HEK293 (cell line): ENCODE results near the gene PITX1.

ENCODE experiments used
- CTCF ChIA-PET: fragments of 350-600 bp; formaldehyde crosslinking; extraction: SDS; loops from one replicate; lab custom pipeline; 2021; ENCODE audit warnings: antibody characterized with exemption; lab: Yijun Ruan, JAX
- POLR2A ChIA-PET: fragments of 300-600 bp; formaldehyde crosslinking; extraction: SDS; loops from one replicate; lab custom pipeline; 2020; ENCODE audit warnings: antibody characterized with exemption, inconsistent platforms; lab: Yijun Ruan, JAX
- H3K27ac ChIP-seq: fragments of 200-500 bp; sonication (Bioruptor generic); 2 replicates; pipeline ENCODE4 v1.5.1; 2014; ENCODE audit warnings: low read depth, low read length, control low read depth, inconsistent platforms; ENCODE audit errors: extremely low read depth
- H3K36me3 ChIP-seq, 2 experiments: fragments of 200-500 bp in 1 of 2; sonication (Bioruptor generic) in 1 of 2; 1 replicate in 1 of 2; 2 replicates in 1 of 2; pipeline ENCODE4 v1.5.1; 2014 to 2017; ENCODE audit warnings: inconsistent platforms in 2 of 2, low read length in 2 of 2; ENCODE audit not compliant: control insufficient read depth in 2 of 2, insufficient read depth in 1 of 2
- H3K4me1 ChIP-seq: fragments of 200-500 bp; sonication (Bioruptor generic); 2 replicates; pipeline ENCODE4 v1.5.1; 2014; ENCODE audit warnings: mild to moderate bottlenecking, low read length, inconsistent platforms; ENCODE audit not compliant: control insufficient read depth, insufficient read depth
- H3K4me3 ChIP-seq: 2 replicates; pipeline ENCODE4 v1.5.1; 2011; ENCODE audit warnings: low read depth, mild to moderate bottlenecking, control low read depth, low read length, moderate library complexity
- H3K9me3 ChIP-seq: fragments of 200-500 bp; sonication (Bioruptor generic); 2 replicates; pipeline ENCODE4 v1.5.1; 2014; ENCODE audit warnings: low read depth, low read length, inconsistent platforms; ENCODE audit not compliant: control insufficient read depth, insufficient read depth
- GLI2 ChIP-seq: fragments of 450-650 bp; formaldehyde crosslinking; IDR thresholded peaks from 2 replicates; pipeline ENCODE4; 2017; ENCODE audit warnings: missing biosample characterization, missing genetic modification characterization, low read depth, borderline replicate concordance
- IKZF3 ChIP-seq: fragments of 450-650 bp; IDR thresholded peaks from 2 replicates; pipeline ENCODE4 v1.5.0; 2018; ENCODE audit warnings: missing biosample characterization, mild to moderate bottlenecking, missing genetic modification characterization, moderate library complexity
- MZF1 ChIP-seq: fragments of 450-650 bp; formaldehyde crosslinking; IDR thresholded peaks from 2 replicates; pipeline ENCODE4 v1.5.1; 2017; ENCODE audit warnings: missing biosample characterization, missing genetic modification characterization, borderline replicate concordance
- SALL2 ChIP-seq: fragments of 450-650 bp; formaldehyde crosslinking; IDR thresholded peaks from 2 replicates; pipeline ENCODE4 v1.5.0; 2017; ENCODE audit warnings: missing biosample characterization, mild to moderate bottlenecking, missing genetic modification characterization, borderline replicate concordance
- SP2 ChIP-seq: fragments of 450-650 bp; formaldehyde crosslinking; IDR thresholded peaks from 2 replicates; pipeline ENCODE4 v1.5.1; 2016; ENCODE audit warnings: missing biosample characterization, missing genetic modification characterization
- ZBTB17 ChIP-seq: fragments of 450-650 bp; formaldehyde crosslinking; IDR thresholded peaks from 2 replicates; pipeline ENCODE4 v1.5.1; 2016; ENCODE audit warnings: missing biosample characterization, missing genetic modification characterization
- ZNF10 ChIP-seq: fragments of 450-650 bp; formaldehyde crosslinking; IDR thresholded peaks from 2 replicates; pipeline ENCODE4 v1.5.1; 2017; ENCODE audit warnings: missing biosample characterization, missing genetic modification characterization
- ZNF175 ChIP-seq: fragments of 450-650 bp; formaldehyde crosslinking; IDR thresholded peaks from 2 replicates; pipeline ENCODE4 v1.5.1; 2016; ENCODE audit warnings: missing biosample characterization, missing genetic modification characterization
- ZNF184 ChIP-seq: fragments of 450-650 bp; IDR thresholded peaks from 2 replicates; pipeline ENCODE4 v1.5.1; 2018; ENCODE audit warnings: missing biosample characterization, mild to moderate bottlenecking, missing genetic modification characterization
- ZNF223 ChIP-seq: fragments of 450-650 bp; formaldehyde crosslinking; IDR thresholded peaks from 2 replicates; pipeline ENCODE4 v1.5.1; 2016; ENCODE audit warnings: missing biosample characterization, missing genetic modification characterization
- ZNF24 ChIP-seq: fragments of 450-650 bp; formaldehyde crosslinking; IDR thresholded peaks from 2 replicates; pipeline ENCODE4 v1.5.1; 2016; ENCODE audit warnings: missing biosample characterization, missing genetic modification characterization
- ZNF248 ChIP-seq: fragments of 450-650 bp; formaldehyde crosslinking; IDR thresholded peaks from 2 replicates; pipeline ENCODE4 v1.5.1; 2017; ENCODE audit warnings: missing biosample characterization, missing genetic modification characterization
- ZNF292 ChIP-seq: fragments of 450-650 bp; formaldehyde crosslinking; IDR thresholded peaks from 2 replicates; pipeline ENCODE4 v1.5.1; 2016; ENCODE audit warnings: low read depth, missing biosample characterization, missing genetic modification characterization, borderline replicate concordance
- ZNF311 ChIP-seq: fragments of 450-650 bp; formaldehyde crosslinking; IDR thresholded peaks from 2 replicates; pipeline ENCODE4 v1.5.1; 2017; ENCODE audit warnings: missing biosample characterization, missing genetic modification characterization, borderline replicate concordance
- ZNF404 ChIP-seq: fragments of 450-650 bp; formaldehyde crosslinking; IDR thresholded peaks from 2 replicates; pipeline ENCODE4 v1.5.1; 2017; ENCODE audit warnings: missing biosample characterization, missing genetic modification characterization
- ZNF514 ChIP-seq: fragments of 450-650 bp; formaldehyde crosslinking; IDR thresholded peaks from 2 replicates; pipeline ENCODE4 v1.5.1; 2016; ENCODE audit warnings: missing biosample characterization, missing genetic modification characterization
- ZNF521 ChIP-seq: fragments of 450-650 bp; formaldehyde crosslinking; IDR thresholded peaks from 2 replicates; pipeline ENCODE4 v1.5.1; 2017; ENCODE audit warnings: missing biosample characterization, mild to moderate bottlenecking, missing genetic modification characterization
- ZNF529 ChIP-seq: fragments of 450-650 bp; formaldehyde crosslinking; IDR thresholded peaks from 2 replicates; pipeline ENCODE4 v1.5.1; 2017; ENCODE audit warnings: missing genetic modification characterization, missing biosample characterization; ENCODE audit not compliant: insufficient replicate concordance
- ZNF549 ChIP-seq: fragments of 450-650 bp; IDR thresholded peaks from 2 replicates; pipeline ENCODE4 v1.5.1; 2018; ENCODE audit warnings: missing biosample characterization, missing genetic modification characterization, mild to moderate bottlenecking, inconsistent platforms, moderate library complexity
- ZNF677 ChIP-seq: fragments of 450-650 bp; IDR thresholded peaks from 2 replicates; pipeline ENCODE4 v1.5.0; 2018; ENCODE audit warnings: missing biosample characterization, mild to moderate bottlenecking, missing genetic modification characterization, moderate library complexity
- ZNF792 ChIP-seq: fragments of 450-650 bp; formaldehyde crosslinking; IDR thresholded peaks from 2 replicates; pipeline ENCODE4 v1.5.1; 2016; ENCODE audit warnings: missing biosample characterization, missing genetic modification characterization
- ZNF837 ChIP-seq: fragments of 450-650 bp; formaldehyde crosslinking; IDR thresholded peaks from 2 replicates; pipeline ENCODE4 v1.5.1; 2016; ENCODE audit warnings: missing biosample characterization, missing genetic modification characterization
- ZSCAN16 ChIP-seq: fragments of 450-650 bp; formaldehyde crosslinking; IDR thresholded peaks from 2 replicates; pipeline ENCODE4 v1.5.1; 2016; ENCODE audit warnings: missing biosample characterization, missing genetic modification characterization
- ZXDB ChIP-seq: fragments of 450-650 bp; formaldehyde crosslinking; IDR thresholded peaks from 2 replicates; pipeline ENCODE4 v1.5.1; 2016; ENCODE audit warnings: missing biosample characterization, missing genetic modification characterization
- TF ChIP-seq, protein P1 (sequence below): fragments of 450-650 bp; formaldehyde crosslinking; IDR thresholded peaks from 2 replicates; pipeline ENCODE4 v1.5.1; 2016; ENCODE audit warnings: missing biosample characterization, missing genetic modification characterization
- TF ChIP-seq, protein P2 (sequence below): fragments of 450-650 bp; formaldehyde crosslinking; IDR thresholded peaks from 2 replicates; pipeline ENCODE4 v1.5.1; 2016; ENCODE audit warnings: missing biosample characterization, missing genetic modification characterization
- TF ChIP-seq, protein P3 (sequence below): fragments of 450-650 bp; formaldehyde crosslinking; IDR thresholded peaks from 2 replicates; pipeline ENCODE4 v1.5.1; 2016; ENCODE audit warnings: missing biosample characterization, missing genetic modification characterization
- TF ChIP-seq, protein P4 (sequence below): fragments of 450-650 bp; formaldehyde crosslinking; IDR thresholded peaks from 2 replicates; pipeline ENCODE4 v1.5.1; 2016; ENCODE audit warnings: missing biosample characterization, missing genetic modification characterization

PITX1 gene

DNA sequence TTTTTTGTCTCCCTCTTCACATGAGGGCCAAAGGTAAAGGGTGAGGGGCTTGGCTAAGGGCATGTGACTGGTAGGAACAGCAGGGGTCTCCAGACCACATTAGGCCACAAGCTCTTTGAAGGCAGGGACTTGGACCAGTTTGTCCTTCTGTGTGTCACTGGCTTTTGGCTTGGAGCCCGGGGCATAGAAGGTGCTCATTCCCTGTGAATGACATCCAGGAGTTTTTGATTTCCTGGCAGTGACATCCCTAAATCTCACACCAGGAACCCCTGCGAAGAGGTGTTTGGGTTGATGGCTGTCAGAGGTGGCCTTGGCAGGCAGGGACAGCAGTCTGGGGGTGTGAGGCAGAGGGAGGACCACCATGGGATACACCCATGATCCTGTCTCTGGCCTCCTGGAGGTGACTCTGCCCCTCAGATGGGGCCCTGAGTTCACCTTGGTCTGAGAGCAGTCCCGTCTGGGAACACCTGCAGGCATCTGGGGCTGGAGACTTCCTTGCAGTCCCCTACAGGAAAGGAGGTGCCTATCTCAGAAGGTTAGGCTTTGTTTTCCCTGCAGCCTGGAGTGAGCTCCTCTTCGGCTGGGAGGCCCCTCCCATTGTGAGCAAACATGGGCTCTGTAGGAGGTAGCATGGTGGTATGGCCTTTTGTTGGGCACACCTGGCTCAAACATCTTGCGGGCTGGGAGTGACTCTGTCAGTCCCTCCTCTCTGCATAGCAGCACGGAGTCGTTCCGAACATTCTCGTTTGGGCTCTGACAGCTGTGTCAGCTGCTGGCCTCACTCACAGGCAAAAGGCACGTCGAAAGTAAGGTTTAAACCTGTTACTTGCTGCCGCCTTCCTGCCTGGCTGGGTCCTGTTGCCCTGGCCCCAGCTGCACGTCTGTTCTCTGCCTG lies 38.6 kb upstream of the PITX1 start:
- TF ChIP-seq, protein P1, sequence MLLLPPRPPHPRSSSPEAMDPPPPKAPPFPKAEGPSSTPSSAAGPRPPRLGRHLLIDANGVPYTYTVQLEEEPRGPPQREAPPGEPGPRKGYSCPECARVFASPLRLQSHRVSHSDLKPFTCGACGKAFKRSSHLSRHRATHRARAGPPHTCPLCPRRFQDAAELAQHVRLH, result no peak
- TF ChIP-seq ZNF677, result no peak
- no peak for TF ChIP-seq MZF1
- no peak for TF ChIP-seq ZNF837 (tag by site-specific recombination)
- no peak for TF ChIP-seq IKZF3 (tag by site-specific recombination)
- TF ChIP-seq ZNF175 (tag by site-specific recombination), result no peak
- TF ChIP-seq ZNF529, result no peak
- TF ChIP-seq ZNF514, result no peak
- TF ChIP-seq ZSCAN16 (tag by site-specific recombination), result no peak
- no peak for TF ChIP-seq ZXDB (tag by site-specific recombination)
- no peak for TF ChIP-seq GLI2 (tag by site-specific recombination)
- TF ChIP-seq, protein P2, sequence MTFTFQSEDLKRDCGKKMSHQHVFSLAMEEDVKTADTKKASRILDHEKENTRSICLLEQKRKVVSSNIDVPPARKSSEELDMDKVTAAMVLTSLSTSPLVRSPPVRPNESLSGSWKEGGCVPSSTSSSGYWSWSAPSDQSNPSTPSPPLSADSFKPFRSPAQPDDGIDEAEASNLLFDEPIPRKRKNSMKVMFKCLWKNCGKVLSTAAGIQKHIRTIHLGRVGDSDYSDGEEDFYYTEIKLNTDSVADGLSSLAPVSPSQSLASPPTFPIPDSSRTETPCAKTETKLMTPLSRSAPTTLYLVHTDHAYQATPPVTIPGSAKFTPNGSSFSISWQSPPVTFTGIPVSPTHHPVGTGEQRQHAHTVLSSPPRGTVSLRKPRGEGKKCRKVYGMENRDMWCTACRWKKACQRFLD, result no peak
- TF ChIP-seq ZNF10, result no peak
- TF ChIP-seq, protein P3, sequence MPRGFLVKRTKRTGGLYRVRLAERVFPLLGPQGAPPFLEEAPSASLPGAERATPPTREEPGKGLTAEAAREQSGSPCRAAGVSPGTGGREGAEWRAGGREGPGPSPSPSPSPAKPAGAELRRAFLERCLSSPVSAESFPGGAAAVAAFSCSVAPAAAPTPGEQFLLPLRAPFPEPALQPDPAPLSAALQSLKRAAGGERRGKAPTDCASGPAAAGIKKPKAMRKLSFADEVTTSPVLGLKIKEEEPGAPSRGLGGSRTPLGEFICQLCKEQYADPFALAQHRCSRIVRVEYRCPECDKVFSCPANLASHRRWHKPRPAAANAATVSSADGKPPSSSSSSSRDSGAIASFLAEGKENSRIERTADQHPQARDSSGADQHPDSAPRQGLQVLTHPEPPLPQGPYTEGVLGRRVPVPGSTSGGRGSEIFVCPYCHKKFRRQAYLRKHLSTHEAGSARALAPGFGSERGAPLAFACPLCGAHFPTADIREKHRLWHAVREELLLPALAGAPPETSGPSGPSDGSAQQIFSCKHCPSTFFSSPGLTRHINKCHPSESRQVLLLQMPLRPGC (tag by site-specific recombination), result no peak
- no peak for TF ChIP-seq ZNF792 (tag by site-specific recombination)
- TF ChIP-seq ZNF24 (tag by site-specific recombination), result no peak
- TF ChIP-seq SP2 (tag by site-specific recombination), result no peak
- TF ChIP-seq ZNF311 (tag by site-specific recombination), result no peak
- TF ChIP-seq ZNF549 (tag by site-specific recombination), result no peak
- no peaks in the 10 kb centered on the region for H3K36me3 ChIP-seq
- POLR2A ChIA-PET, result no interaction called here
- CTCF ChIA-PET, result interaction anchor here (0.6 to 1.1 kb wide), 4 partner anchors 102 to 124 kb away, joined by 3 read pairs; no protein-coding TSS in a partner anchor
- H3K27ac ChIP-seq, result no peak overlapping the region
- H3K9me3 ChIP-seq, result no peaks in the 10 kb centered on the region
- no peaks in the 10 kb centered on the region for H3K4me1 ChIP-seq
- H3K4me3 ChIP-seq, result no peak overlapping the region

DNA sequence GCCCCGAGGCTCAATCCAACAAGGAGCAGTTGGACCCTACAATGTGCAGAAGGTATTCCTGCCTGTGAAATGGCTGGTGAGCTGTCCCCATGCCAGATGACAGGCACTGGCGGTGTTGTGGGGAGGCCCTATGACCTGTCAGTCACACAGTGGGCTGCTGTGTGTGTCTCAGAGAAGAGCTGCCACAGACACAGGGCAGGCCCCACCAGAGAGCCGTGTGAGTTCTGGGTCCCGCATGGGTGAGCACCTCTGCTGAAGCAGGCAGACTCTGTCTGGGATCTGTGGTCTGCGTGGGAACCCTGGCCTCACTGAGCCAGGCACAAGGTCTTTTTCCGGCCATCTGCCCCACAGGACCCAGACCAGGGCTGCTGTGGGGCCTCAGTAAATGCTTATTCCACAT lies 37.3 kb upstream of the PITX1 start:
- ChIA-PET POLR2A (no interaction called here), CTCF (no interaction called here)
- Histone ChIP-seq H3K9me3 (no peaks in the 10 kb centered on the region), H3K27ac (no peak overlapping the region), H3K36me3 (no peaks in the 10 kb centered on the region), H3K4me1 (no peaks in the 10 kb centered on the region), H3K4me3 (no peak overlapping the region)
- TF ChIP-seq ZBTB17 (tag by site-specific recombination) (no peak), ZNF521 (tag by site-specific recombination) (no peak), ZNF248 (no peak), ZNF184 (no peak), ZNF792 (tag by site-specific recombination) (no peak), ZNF292 (tag by site-specific recombination) (no peak), ZNF404 (tag by site-specific recombination) (no peak), ZXDB (tag by site-specific recombination) (no peak), SALL2 (tag by site-specific recombination) (no peak), ZNF223 (tag by site-specific recombination) (no peak)
- TF ChIP-seq, protein P4, sequence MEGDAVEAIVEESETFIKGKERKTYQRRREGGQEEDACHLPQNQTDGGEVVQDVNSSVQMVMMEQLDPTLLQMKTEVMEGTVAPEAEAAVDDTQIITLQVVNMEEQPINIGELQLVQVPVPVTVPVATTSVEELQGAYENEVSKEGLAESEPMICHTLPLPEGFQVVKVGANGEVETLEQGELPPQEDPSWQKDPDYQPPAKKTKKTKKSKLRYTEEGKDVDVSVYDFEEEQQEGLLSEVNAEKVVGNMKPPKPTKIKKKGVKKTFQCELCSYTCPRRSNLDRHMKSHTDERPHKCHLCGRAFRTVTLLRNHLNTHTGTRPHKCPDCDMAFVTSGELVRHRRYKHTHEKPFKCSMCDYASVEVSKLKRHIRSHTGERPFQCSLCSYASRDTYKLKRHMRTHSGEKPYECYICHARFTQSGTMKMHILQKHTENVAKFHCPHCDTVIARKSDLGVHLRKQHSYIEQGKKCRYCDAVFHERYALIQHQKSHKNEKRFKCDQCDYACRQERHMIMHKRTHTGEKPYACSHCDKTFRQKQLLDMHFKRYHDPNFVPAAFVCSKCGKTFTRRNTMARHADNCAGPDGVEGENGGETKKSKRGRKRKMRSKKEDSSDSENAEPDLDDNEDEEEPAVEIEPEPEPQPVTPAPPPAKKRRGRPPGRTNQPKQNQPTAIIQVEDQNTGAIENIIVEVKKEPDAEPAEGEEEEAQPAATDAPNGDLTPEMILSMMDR (tag by site-specific recombination), result no peak
- TF ChIP-seq, protein P2, result no peak
